Activated CD4-positive, alpha-beta T cell treated with anti-CD3 and anti-CD28 coated beads, Interleukin-2, amount 50 U/mL, for 48 hours (primary cell): Measurements from ENCODE around the gene TMEM134.

Experiments
- DNase-seq, 2 experiments: peaks; one replicate each; pipeline ENCODE4 v3.0.0-alpha.2; 2020

Gene TMEM134

GRCh38 chr11:67419325-67420049, 49.6 kb downstream of the TMEM134 start:
- DNase-seq: peak in 1 of 2 experiments; percentile 15

- peak in 1 of 2 experiments; percentile 41 for DNase-seq
Measured at GRCh38 chr11:67418476-67419281, 50.4 kb downstream of the TMEM134 start.

DNA sequence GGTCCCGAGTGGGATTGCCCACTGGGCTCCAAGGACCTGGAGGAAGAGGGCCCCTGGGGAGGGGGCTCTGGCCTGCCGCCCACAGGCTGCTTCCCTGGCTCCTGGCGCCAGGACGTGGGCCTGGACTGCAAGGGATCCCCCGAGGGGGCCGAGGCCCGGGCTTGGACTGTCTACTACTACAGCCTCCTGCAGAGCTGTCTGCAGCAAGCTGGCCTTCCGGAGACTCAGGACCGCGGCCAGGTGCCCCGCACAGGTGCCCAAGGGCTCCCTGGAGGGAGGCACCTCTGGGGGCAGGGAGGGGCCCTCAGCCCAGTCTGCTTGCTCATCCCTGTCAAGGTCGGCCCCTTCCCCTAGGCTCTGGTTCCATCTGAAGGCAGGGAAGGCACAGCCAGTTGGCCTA, 51.6 kb downstream of the TMEM134 start:
- no peak for DNase-seq

GRCh38 chr11:67416416-67417335, 52.4 kb downstream of the TMEM134 start:
- DNase-seq: peak in 1 of 2 experiments; percentile 58

- no peak for DNase-seq
Measured at GRCh38 chr11:67415501-67416304, 53.3 kb downstream of the TMEM134 start, which contains the start of gene CARNS1. CARNS1 (plus strand) TSS chr11:67415678; CDS start chr11:67416200, 522 bp downstream.

GRCh38 chr11:67413266-67413849, 55.7 kb downstream of the TMEM134 start:
- DNase-seq: no peak

DNA sequence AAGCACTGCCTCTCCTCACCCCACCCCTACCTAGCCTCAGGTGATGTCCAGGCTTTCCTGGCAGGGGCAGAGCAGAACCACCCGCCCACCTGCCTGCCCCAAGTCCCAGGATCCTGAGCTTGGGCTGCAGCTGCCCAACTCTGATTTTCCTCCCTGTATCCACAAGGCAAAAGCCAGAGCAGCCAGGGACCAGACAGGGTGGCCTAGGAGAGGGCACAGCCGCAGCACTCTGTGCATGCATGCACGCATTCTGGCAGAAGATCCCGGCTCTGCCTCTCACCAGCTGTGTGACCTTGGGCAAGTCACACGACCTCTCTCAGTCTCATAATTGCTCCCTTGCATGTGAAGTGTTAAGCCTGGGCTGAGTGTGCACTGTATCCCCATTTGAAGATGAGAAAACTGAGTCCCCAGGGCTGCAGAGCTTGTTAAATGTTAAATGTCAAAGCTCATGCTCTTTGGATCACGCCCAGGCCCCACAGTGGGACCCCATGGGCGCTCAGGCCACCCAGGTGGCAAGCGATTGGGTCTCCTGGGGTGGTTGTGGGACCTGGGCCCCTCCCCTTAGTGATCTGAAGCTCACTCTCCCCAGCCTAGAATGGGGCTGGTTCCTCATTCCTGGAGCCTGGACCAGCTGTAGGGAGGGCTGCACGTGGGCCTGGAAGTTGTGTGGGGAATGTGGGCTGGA, 56.4 kb downstream of the TMEM134 start:
- DNase-seq: no peak

GRCh38 chr11:67411785-67412152, 57.3 kb downstream of the TMEM134 start:
- peak in 1 of 2 experiments; percentile 25 for DNase-seq
